ENCODE measurements around the gene TMEM88. TPM values are rescaled to one million over a fixed set of nuclear protein-coding genes. Genes with fewer than 3 reads are reported as not detected.

TMEM88 gene
- total and polyA plus RNA-seq, 2 of the 8 experiments (the other 6 are each of a cell fraction or from before 2014, with no cell fraction given), result 0.69 to 8.8 TPM

DNA sequence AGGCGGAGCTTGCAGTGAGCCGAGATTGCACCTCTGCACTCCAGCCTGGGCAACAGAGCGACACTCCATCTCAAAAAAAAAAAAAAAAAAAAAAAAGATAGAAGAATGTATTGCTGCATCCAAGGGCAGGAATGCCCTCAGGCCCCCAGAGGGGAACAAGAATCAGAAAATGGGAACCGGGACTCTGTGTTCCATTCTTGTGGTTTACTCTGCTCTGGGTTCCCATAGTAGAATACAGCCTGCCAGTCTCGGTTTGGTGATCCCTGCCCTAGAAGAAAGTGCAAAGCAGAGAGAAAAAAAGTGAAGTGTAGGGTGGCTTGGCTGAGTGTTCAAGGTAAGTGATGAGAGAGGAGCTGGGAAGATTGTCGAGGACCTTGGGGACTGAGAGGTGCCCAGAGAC is 48.3 kb upstream of the TMEM88 start:
- H4K8ac ChIP-seq (ENCODE audit: extremely low read depth, insufficient read depth, low read length), result no peak overlapping the region

More for the DNA sequence above, 48.3 kb upstream of the TMEM88 start:
- H3K4me1 ChIP-seq (replicated peaks in 1 of 4; ENCODE audit: control insufficient read depth in 3 of 4, insufficient read depth in 4 of 4, low read length in 3 of 4), result no peaks in the 10 kb centered on the region
- no peaks in the 10 kb centered on the region for H3K9me3 ChIP-seq (ENCODE audit: insufficient read depth in 2 of 2, low read depth in 1 of 2, low read length in 1 of 2)
- WGBS, 2 experiments (ENCODE audit: extremely low coverage in 1 of 2, insufficient coverage in 1 of 2, insufficient read length in 1 of 2, insufficient replicate concordance in 2 of 2, low coverage in 1 of 2, low lambda C conversion rate in 2 of 2, missing lambda C conversion rate in 1 of 2), result 92% methylated on average over 5 of the region's 6 CpGs; no CpG with 5 or more reads in 1 of the 2 experiments
- no peak overlapping the region for H3K4me2 ChIP-seq (ENCODE audit: insufficient read depth in 1 of 2, low read depth in 2 of 2, low read length in 2 of 2)
- no peak overlapping the region for H3K27ac ChIP-seq (ENCODE audit: low read depth, low read length)
- H3K9ac ChIP-seq (replicated peaks in 1 of 4; ENCODE audit: extremely low read depth in 1 of 4, low read depth in 3 of 4, low read length in 3 of 4), result no peak overlapping the region
- H3K79me1 ChIP-seq (ENCODE audit: low read depth, low read length), result no peaks in the 10 kb centered on the region
- peaks cover 0 to 2% (median 0%) of the 10 kb centered on the region in 4 experiments; a peak in 1 of 7 replicates for H3K27me3 ChIP-seq (replicated peaks in 1 of 4; ENCODE audit: control insufficient read depth in 3 of 4, extremely low read depth in 1 of 4, insufficient read depth in 3 of 4, low read length in 3 of 4)
- H3K14ac ChIP-seq (ENCODE audit: insufficient read length), result no peak overlapping the region
- no peak overlapping the region for H4K5ac ChIP-seq (ENCODE audit: insufficient read length, low read depth, low read length)
- no peak overlapping the region for H2BK12ac ChIP-seq (ENCODE audit: low read depth, low read length)
- no peak overlapping the region for H3K18ac ChIP-seq (ENCODE audit: extremely low read depth, low read length)
- no peak overlapping the region for H3K23ac ChIP-seq (ENCODE audit: insufficient read length)
- H3K4me3 ChIP-seq (ENCODE audit: extremely low read depth in 1 of 4, insufficient read depth in 2 of 4, low read depth in 3 of 4, low read length in 4 of 4), result no peak overlapping the region
- no peaks in the 10 kb centered on the region for H3K23me2 ChIP-seq (ENCODE audit: low read depth, low read length)
- ChIA-PET CTCF (ENCODE audit: partially characterized antibody) (interaction anchor here (0.7 to 1.3 kb wide), 3 partner anchors 14 to 27 kb away, joined by 3 to 4 read pairs (median 3); no protein-coding TSS in a partner anchor), POLR2A (ENCODE audit: partially characterized antibody) (no interaction called here)
- no peak overlapping the region for H2AFZ ChIP-seq (ENCODE audit: low read length)
- no peaks in the 10 kb centered on the region for H3K36me3 ChIP-seq (ENCODE audit: control insufficient read depth in 2 of 4, insufficient read depth in 4 of 4, low read length in 3 of 4)
- H2AK5ac ChIP-seq (ENCODE audit: low read depth, low read length), result no peak overlapping the region
- no peak overlapping the region for H2BK5ac ChIP-seq (ENCODE audit: low read depth, low read length)
- FAIRE-seq (no peak), DNase-seq (ENCODE audit: low read depth in 1 of 2, low spot score in 2 of 2) (no peak)
- H2BK15ac ChIP-seq (ENCODE audit: low read length), result no peak overlapping the region
- H3K4ac ChIP-seq (replicated peaks; ENCODE audit: insufficient read length, low read depth, low read length), result no peak overlapping the region
- no peaks in the 10 kb centered on the region for H4K20me1 ChIP-seq (replicated peaks in 1 of 2; ENCODE audit: control insufficient read depth in 1 of 2, insufficient read depth in 2 of 2, low read length in 2 of 2)
- H3K79me2 ChIP-seq (ENCODE audit: control insufficient read depth in 1 of 2, insufficient read depth in 2 of 2, low read length in 2 of 2), result no peaks in the 10 kb centered on the region
- TF ChIP-seq SP1 (IDR thresholded peaks at IDR 0.05; ENCODE audit: low read depth, low read length) (no peak), POLR2A (IDR thresholded peaks at IDR 0.05; ENCODE audit: control extremely low read depth in 1 of 2, low read depth in 2 of 2, low read length in 2 of 2) (no peak), CBX5 (IDR thresholded peaks at IDR 0.05; ENCODE audit: low read depth, low read length) (no peak), HDAC2 (IDR thresholded peaks at IDR 0.05; ENCODE audit: borderline replicate concordance in 1 of 2, low read depth in 2 of 2, low read length in 2 of 2) (no peak), RAD21 (IDR thresholded peaks at IDR 0.05 in 1 of 2, conservative IDR thresholded peaks at IDR 0.05 in 1 of 2; ENCODE audit: low read depth in 2 of 2, low read length in 2 of 2) (no peak), SIX5 (IDR thresholded peaks at IDR 0.05; ENCODE audit: low read depth, low read length) (no peak), POU5F1 (IDR thresholded peaks at IDR 0.05; ENCODE audit: low read depth, low read length) (no peak), TBP (IDR thresholded peaks at IDR 0.05; ENCODE audit: low read depth, low read length) (no peak), TAF1 (IDR thresholded peaks at IDR 0.05; ENCODE audit: low read depth, low read length) (no peak), CTBP2 (IDR thresholded peaks at IDR 0.05; ENCODE audit: borderline replicate concordance, insufficient read depth, insufficient read length, low read length) (no peak), JUN (IDR thresholded peaks at IDR 0.05; ENCODE audit: low read depth, low read length) (no peak), GABPA (IDR thresholded peaks at IDR 0.05; ENCODE audit: borderline replicate concordance, insufficient read depth, low read length) (no peak), SIN3A (conservative IDR thresholded peaks at IDR 0.05 in 1 of 2, IDR thresholded peaks at IDR 0.05 in 1 of 2; ENCODE audit: low read depth in 1 of 2, low read length in 2 of 2) (no peak), HDAC6 (IDR thresholded peaks at IDR 0.05; ENCODE audit: low read depth, low read length) (no peak)
- H4K91ac ChIP-seq (replicated peaks; ENCODE audit: insufficient read length, low read length), result no peak overlapping the region
- H2BK20ac ChIP-seq (ENCODE audit: low read length), result no peak overlapping the region
- H3K56ac ChIP-seq (replicated peaks; ENCODE audit: insufficient read length, low read depth, low read length), result no peak overlapping the region
- H2BK120ac ChIP-seq (replicated peaks; ENCODE audit: low read depth, low read length), result no peak overlapping the region
